HG03139 (cell line): ENCODE results near the gene PCDHGB1.
"Not testable (repeated sequence)": the region's sequence is repeated elsewhere in the genome, so short reads cannot be mapped to it uniquely, and the experiment has no call there.

Experiments
- ATAC-seq: cut with Tn5 transposase; IDR thresholded peaks from one replicate; pipeline ENCODE4 v1.9.1; 2021; ENCODE audit not compliant: unreplicated experiment

The PCDHGB1 gene

GRCh38 chr5:141349917-141350619 lies at the start of gene PCDHGB1:
PCDHGB1 (plus strand) TSS chr5:141350099; CDS start chr5:141350261, 162 bp downstream.
- no peak for ATAC-seq

GRCh38 chr5:141303756-141304155 lies 46.1 kb upstream of the PCDHGB1 start, which contains the start of gene SLC25A2:
SLC25A2 (minus strand) TSS chr5:141304049; CDS start chr5:141303865, 184 bp downstream.
- ATAC-seq, result no peak

- ATAC-seq, result no peak
Measured at GRCh38 chr5:141306630-141307029, 43.3 kb upstream of the PCDHGB1 start.

GRCh38 chr5:141313711-141314110 lies 36.2 kb upstream of the PCDHGB1 start:
- ATAC-seq, result no peak

- ATAC-seq, result not testable (repeated sequence)
Measured at GRCh38 chr5:141316963-141317362, 32.9 kb upstream of the PCDHGB1 start.

- ATAC-seq, result no peak
Measured at GRCh38 chr5:141319202-141319601, 30.7 kb upstream of the PCDHGB1 start.

GRCh38 chr5:141319699-141320098 lies 30.2 kb upstream of the PCDHGB1 start:
- no peak for ATAC-seq

GRCh38 chr5:141320225-141321169 lies 29.4 kb upstream of the PCDHGB1 start, which contains the start of gene TAF7:
TAF7 (minus strand) TSS chr5:141320784; CDS start chr5:141320044, 740 bp downstream.
- peak; percentile 94 for ATAC-seq

- ATAC-seq, result no peak
Measured at GRCh38 chr5:141322261-141322660, 27.6 kb upstream of the PCDHGB1 start.

GRCh38 chr5:141326088-141326854 lies 23.6 kb upstream of the PCDHGB1 start:
- peak; percentile 80 for ATAC-seq

- no peak for ATAC-seq
Measured at GRCh38 chr5:141328231-141328630, 21.7 kb upstream of the PCDHGB1 start.

- no peak for ATAC-seq
Measured at GRCh38 chr5:141330299-141331080, 19.4 kb upstream of the PCDHGB1 start, which contains the start of gene PCDHGA1. PCDHGA1 (plus strand) TSS chr5:141330514.

- not testable (repeated sequence) for ATAC-seq
Measured at GRCh38 chr5:141332571-141332970, 17.3 kb upstream of the PCDHGB1 start.

GRCh38 chr5:141338538-141339306 lies 11.2 kb upstream of the PCDHGB1 start, which contains the start of gene PCDHGA2:
PCDHGA2 (plus strand) TSS chr5:141338760.
- ATAC-seq, result no peak

GRCh38 chr5:141340781-141341354 lies 9.0 kb upstream of the PCDHGB1 start:
- ATAC-seq, result not testable (repeated sequence)

GRCh38 chr5:141342773-141343172 lies 7.1 kb upstream of the PCDHGB1 start:
- no peak for ATAC-seq

GRCh38 chr5:141343242-141343952 lies 6.5 kb upstream of the PCDHGB1 start, which contains the start of gene PCDHGA3:
PCDHGA3 (plus strand) TSS chr5:141343829; CDS start chr5:141344034, 205 bp downstream.
- ATAC-seq, result no peak

- no peak for ATAC-seq
Measured at GRCh38 chr5:141343953-141344463, 5.9 kb upstream of the PCDHGB1 start.
